B cell (primary cell): ENCODE measurements around the gene MEX3A.

ENCODE experiments used
- CTCF ChIP-seq: fragments of 200-600 bp; IDR thresholded peaks from one replicate; pipeline ENCODE4 v1.8.0; 2022; ENCODE audit warnings: antibody characterized with exemption, mild to moderate bottlenecking
- EZH2 ChIP-seq: IDR thresholded peaks from 2 replicates; pipeline ENCODE4 v1.6.1; 2012; ENCODE audit warnings: borderline replicate concordance, low read depth, mild to moderate bottlenecking, moderate library complexity, low read length; ENCODE audit not compliant: insufficient read depth, poor library complexity, severe bottlenecking

- TF ChIP-seq CTCF, result no peak
- TF ChIP-seq EZH2, result no peak
Measured at GRCh38 chr1:156086256-156086662, 4.0 kb upstream of the MEX3A start.
